Spleen (tissue), 7 donors: ENCODE measurements around the gene NUB1.

Experiments used
- CTCF ChIP-seq, 11 experiments: fragments of 200-600 bp in 7 of 11; fragments of 450-650 bp in 4 of 11; sonication (generic) in 4 of 11; IDR thresholded peaks in 8 of 11; conservative IDR thresholded peaks in 3 of 11; 1 replicate in 7 of 11; 2 replicates in 4 of 11; pipeline versions ENCODE4 v1.4.0 to v1.8.0; 2016 to 2021; ENCODE audit warnings: antibody characterized with exemption in 11 of 11, inconsistent platforms in 4 of 11, mild to moderate bottlenecking in 1 of 11
- POLR2A ChIP-seq, 3 donors: fragments of 450-650 bp; IDR thresholded peaks; one replicate each; pipeline ENCODE4 v1.5.1; 2017; ENCODE audit warnings: antibody characterized with exemption in 3 of 3, mild to moderate bottlenecking in 1 of 3
- POLR2AphosphoS5 ChIP-seq, 3 donors: sonication (generic); formaldehyde crosslinking; IDR thresholded peaks; one replicate each; pipeline ENCODE4 v1.5.1; 2017; ENCODE audit warnings: antibody characterized with exemption in 3 of 3
- donor health status: DM: no; HTN: no; CAD: no; lungs with moderate emphysema.
- donor health status: DM: no; HTN: no; CAD: no.
- donor health status: DM: no; HTN: no; CAD: no.

GRCh38 chr7:151377406-151377805 lies 35.8 kb downstream of the NUB1 start:
- no peak for TF ChIP-seq CTCF (IDR thresholded peaks at IDR 0.05 in 8 of 11, conservative IDR thresholded peaks at IDR 0.05 in 3 of 11)
- TF ChIP-seq POLR2AphosphoS5 (IDR thresholded peaks at IDR 0.05): peak in 2 of 3 donors; percentile 18 to 32
- no peak for TF ChIP-seq POLR2A (IDR thresholded peaks at IDR 0.05)
